A549 (cell line): Measurements from ENCODE around the gene ZNF672. TPM values are rescaled to one million over a fixed set of nuclear protein-coding genes. Genes with fewer than 3 reads are reported as not detected.

Experiments used
- ATAC-seq, 2 experiments: fragments of 200-7000 bp in 1 of 2; fragments of >200 bp in 1 of 2; cut with Nextera tagmentation in 1 of 2; cut with Tn5 transposase in 1 of 2; 3 replicates each; pipeline versions ENCODE4 v1.8.0 to v1.9.1; 2018 to 2020; ENCODE audit warnings: mild to moderate bottlenecking in 1 of 2, moderate library complexity in 1 of 2
- CTCF ChIA-PET: fragments of 300-600 bp; sonication (Branson Sonifier 250); formaldehyde crosslinking; extraction: SDS; loops from one replicate; lab custom pipeline; 2021; ENCODE audit warnings: antibody characterized with exemption, inconsistent platforms; lab: Yijun Ruan, JAX
- POLR2A ChIA-PET: fragments of 350-600 bp; formaldehyde crosslinking; extraction: SDS; loops from one replicate; lab custom pipeline; 2021; ENCODE audit warnings: antibody characterized with exemption, inconsistent platforms; lab: Yijun Ruan, JAX
- DNase-seq, 2 experiments: peaks; one replicate each; pipeline versions ENCODE4 v3.0.0 to v3.0.0-alpha.2; 2011 to 2016; ENCODE audit warnings: low read depth in 1 of 2, low spot score in 1 of 2
- FAIRE-seq: peaks from 2 replicates; lab custom pipeline; 2011; peaks lifted over from hg19 to GRCh38; lab: Jason Lieb, UNC
- H3K27ac ChIP-seq, 2 experiments: fragments of >200 bp; sonication (Bioruptor Twin); formaldehyde crosslinking; 3 replicates each; pipeline ENCODE4 v1.5.1; 2016 to 2017
- H3K4me1 ChIP-seq: fragments of >200 bp; sonication (Bioruptor Twin); formaldehyde crosslinking; 3 replicates; pipeline ENCODE4 v1.6.1; 2016
- H3K4me2 ChIP-seq: fragments of >200 bp; sonication (Bioruptor Twin); formaldehyde crosslinking; 3 replicates; pipeline ENCODE4 v1.6.1; 2016
- H3K4me3 ChIP-seq: fragments of >200 bp; sonication (Bioruptor Twin); formaldehyde crosslinking; 3 replicates; pipeline ENCODE4 v1.5.1; 2016
- H3K9me3 ChIP-seq: fragments of >200 bp; sonication (Bioruptor Twin); formaldehyde crosslinking; 3 replicates; pipeline ENCODE4 v1.6.1; 2016
- BHLHE40 ChIP-seq: IDR thresholded peaks from 2 replicates; pipeline ENCODE4 v1.6.1; 2012; ENCODE audit warnings: low read depth, low read length, inconsistent platforms
- CBX2 ChIP-seq: fragments of 200-600 bp; sonication (generic); IDR thresholded peaks from 2 replicates; pipeline ENCODE4 v1.6.1; 2016; ENCODE audit warnings: low read depth, mild to moderate bottlenecking, borderline replicate concordance
- CHD2 ChIP-seq: fragments of 150-350 bp; IDR thresholded peaks from 2 replicates; pipeline ENCODE4 v1.6.1; 2014; ENCODE audit warnings: low read length; ENCODE audit not compliant: partially characterized antibody
- E2F6 ChIP-seq: IDR thresholded peaks from 2 replicates; pipeline ENCODE4 v1.6.1; 2012; ENCODE audit warnings: low read depth, borderline replicate concordance
- EHF ChIP-seq: fragments of 250-450 bp; sonication (Bioruptor Pico); IDR thresholded peaks from 2 replicates; pipeline ENCODE4 v1.5.0; 2020; ENCODE audit warnings: mild to moderate bottlenecking
- FOSB ChIP-seq: fragments of 250-450 bp; sonication (Bioruptor Pico); IDR thresholded peaks from 2 replicates; pipeline ENCODE4 v1.5.0; 2020; ENCODE audit warnings: mild to moderate bottlenecking, moderate library complexity
- FOXS1 ChIP-seq: fragments of 250-450 bp; sonication (Bioruptor Pico); IDR thresholded peaks from 2 replicates; pipeline ENCODE4 v1.5.0; 2020; ENCODE audit warnings: mild to moderate bottlenecking, moderate library complexity
- HOXA7 ChIP-seq: fragments of 250-450 bp; sonication (Bioruptor Pico); IDR thresholded peaks from 2 replicates; pipeline ENCODE4 v1.5.0; 2020; ENCODE audit warnings: mild to moderate bottlenecking, moderate library complexity
- HOXB5 ChIP-seq: fragments of 250-450 bp; sonication (Bioruptor Pico); IDR thresholded peaks from 2 replicates; pipeline ENCODE4 v1.5.0; 2020; ENCODE audit warnings: mild to moderate bottlenecking, moderate library complexity
- KDM1A ChIP-seq: fragments of 200-600 bp; sonication (generic); IDR thresholded peaks from 2 replicates; pipeline ENCODE4 v1.6.1; 2016; ENCODE audit warnings: low read depth, mild to moderate bottlenecking
- MAFK ChIP-seq: fragments of 450-650 bp; IDR thresholded peaks from 2 replicates; pipeline ENCODE4 v1.6.1; 2014; ENCODE audit not compliant: partially characterized antibody
- MAX ChIP-seq: IDR thresholded peaks from 2 replicates; pipeline ENCODE4 v1.6.1; 2012
- NFE2L2 ChIP-seq: fragments of 150-350 bp; conservative IDR thresholded peaks from 2 replicates; pipeline ENCODE4 v1.6.1; 2014; ENCODE audit warnings: low read length
- PBX3 ChIP-seq: IDR thresholded peaks from 2 replicates; pipeline ENCODE4 v1.6.1; 2012
- PHF8 ChIP-seq: fragments of 200-600 bp; sonication (generic); IDR thresholded peaks from 2 replicates; pipeline ENCODE4 v1.6.1; 2016; ENCODE audit warnings: low read depth, mild to moderate bottlenecking, antibody characterized with exemption, moderate library complexity, borderline replicate concordance
- RAD21 ChIP-seq, 2 experiments: fragments of >200 bp in 1 of 2; sonication (Bioruptor Twin) in 1 of 2; formaldehyde crosslinking in 1 of 2; IDR thresholded peaks in 1 of 2; conservative IDR thresholded peaks in 1 of 2; 2 replicates in 1 of 2; 3 replicates in 1 of 2; pipeline ENCODE4 v1.6.1; 2012 to 2018; ENCODE audit warnings: inconsistent platforms in 1 of 2
- SMC3 ChIP-seq: fragments of >200 bp; sonication (Bioruptor Twin); formaldehyde crosslinking; IDR thresholded peaks from 3 replicates; pipeline ENCODE4 v1.6.1; 2018; ENCODE audit warnings: inconsistent platforms
- SREBF2 ChIP-seq: fragments of 450-650 bp; IDR thresholded peaks from 2 replicates; pipeline ENCODE4 v1.6.1; 2014; ENCODE audit warnings: mild to moderate bottlenecking, moderate library complexity
- TFCP2L1 ChIP-seq: fragments of 250-450 bp; sonication (Bioruptor Pico); IDR thresholded peaks from 2 replicates; pipeline ENCODE4 v1.5.0; 2021; ENCODE audit warnings: mild to moderate bottlenecking
- TP53 ChIP-seq: fragments of 250-450 bp; sonication (Bioruptor Pico); IDR thresholded peaks from 2 replicates; pipeline ENCODE4 v1.5.0; 2021; ENCODE audit warnings: mild to moderate bottlenecking, moderate library complexity
- ZC3H11A ChIP-seq: fragments of 450-650 bp; IDR thresholded peaks from 2 replicates; pipeline ENCODE4 v1.6.1; 2014; ENCODE audit warnings: antibody characterized with exemption, mild to moderate bottlenecking
- ZFP36 ChIP-seq: fragments of 450-650 bp; IDR thresholded peaks from 2 replicates; pipeline ENCODE4 v1.6.1; 2014; ENCODE audit warnings: borderline replicate concordance; ENCODE audit not compliant: partially characterized antibody
- WGBS: methylation state at CpG from one replicate; pipeline ENCODE4 v1.1.6; 2017; ENCODE audit errors: missing lambda C conversion rate; 5-methylcytosine and 5-hydroxymethylcytosine counted together
- polyA plus RNA-seq, 4 experiments: library from polyadenylated mRNA; depleted of rRNA in 3 of 4; stranded (reverse); fragments of >200 nt; fragmentation: RNase III in 1 of 4; extraction: RNeasy Plus Mini Kit Qiagen cat#74134 plus additional on column Dnase treatment in 1 of 4; gene quantifications; 2 replicates in 3 of 4; 3 replicates in 1 of 4; pipeline ENCODE4 v1.2.3, GENCODE V29; 2011 to 2017

Gene ZNF672
- polyA plus RNA-seq, 2 of the 4 experiments (the other 2 are of a cell fraction) = 18.9 to 20.6 TPM

DNA sequence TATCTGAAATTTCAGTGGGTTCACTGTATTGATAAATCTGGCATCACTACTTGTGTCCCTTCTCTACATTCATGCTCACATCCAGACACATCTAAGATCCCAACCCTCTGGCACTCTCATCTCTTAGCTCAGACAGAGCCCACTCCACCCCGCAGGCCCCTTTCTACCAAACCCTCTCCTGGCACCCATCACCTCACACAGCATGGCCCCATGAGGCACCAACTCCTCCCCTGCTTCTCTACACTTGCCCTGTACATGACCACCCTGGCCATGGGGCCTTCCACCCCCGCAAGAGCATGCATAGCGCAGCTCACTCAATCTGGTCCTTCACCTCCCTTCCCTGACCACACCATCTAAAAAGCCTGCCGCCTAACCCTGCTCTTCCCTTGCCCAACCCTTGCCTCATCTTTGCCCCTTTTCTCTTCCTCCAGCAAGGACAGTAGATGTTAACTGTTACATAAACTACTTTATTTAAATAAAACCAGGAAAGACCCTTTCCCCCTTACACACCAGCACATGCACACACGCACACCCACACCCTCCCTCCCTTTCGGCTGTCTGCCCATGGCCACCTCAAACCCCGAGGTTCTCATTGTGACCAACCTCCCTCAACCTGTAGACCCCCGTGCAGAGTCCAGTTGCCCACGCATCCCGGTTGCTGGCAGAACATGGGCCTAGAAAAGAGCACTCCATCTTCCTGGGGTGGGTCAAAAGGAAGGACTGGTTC is 27.9 kb upstream of the ZNF672 start:
- FAIRE-seq (no peak), DNase-seq (no peak), ATAC-seq (no peak)
- WGBS = 96% methylated on average over 10 of the region's 10 CpGs
- no peak overlapping the region for H3K27ac ChIP-seq
- POLR2A ChIA-PET = no interaction called here
- no peak overlapping the region for H3K4me3 ChIP-seq
- H3K4me1 ChIP-seq = peaks cover 10% of the 10 kb centered on the region; the same call in 2 of the 3 replicates
- no peaks in the 10 kb centered on the region for H3K9me3 ChIP-seq
- TF ChIP-seq SMC3 = no peak
- TF ChIP-seq EHF = no peak
- TF ChIP-seq TFCP2L1 = no peak
- no peak for TF ChIP-seq ZFP36
- TF ChIP-seq E2F6 = no peak
- TF ChIP-seq TP53 (CRISPR knock-in tag) = no peak
- no peak for TF ChIP-seq PBX3
- TF ChIP-seq KDM1A = no peak
- TF ChIP-seq MAFK = no peak
- no peak for TF ChIP-seq SREBF2
- TF ChIP-seq ZC3H11A = no peak
- TF ChIP-seq RAD21 (conservative IDR thresholded peaks at IDR 0.05 in 1 of 2, IDR thresholded peaks at IDR 0.05 in 1 of 2) = no peak
- TF ChIP-seq BHLHE40 = no peak
- no peak for TF ChIP-seq FOSB (CRISPR knock-in tag)
- TF ChIP-seq PHF8 = no peak
- no peak for TF ChIP-seq HOXA7 (CRISPR knock-in tag)
- no peak for TF ChIP-seq CBX2
- H3K4me2 ChIP-seq = no peak overlapping the region
- CTCF ChIA-PET = interaction anchor here (1.0 kb wide), 1 partner anchor 29 kb away, joined by 3 read pairs; no protein-coding TSS in a partner anchor

- no peaks in the 10 kb centered on the region for H3K9me3 ChIP-seq
- no peak overlapping the region for H3K4me3 ChIP-seq
- 78% methylated on average over 11 of the region's 12 CpGs for WGBS
- ATAC-seq (no peak), DNase-seq (no peak), FAIRE-seq (no peak)
- CTCF ChIA-PET = interaction anchor here (1.4 to 2.5 kb wide), 3 partner anchors 10 to 24 kb away, joined by 4 to 6 read pairs (median 4); partner anchors contain the start of gene SH3BP5L
- peaks cover 10% of the 10 kb centered on the region; the same call in 2 of the 3 replicates for H3K4me1 ChIP-seq
- TF ChIP-seq FOXS1 (no peak), NFE2L2 (no peak), CHD2 (no peak), HOXB5 (CRISPR knock-in tag) (no peak), FOSB (CRISPR knock-in tag) (no peak), MAX (no peak)
- peak overlapping the region in 1 of 2 experiments; percentile 32; a peak in 1 of 6 replicates for H3K27ac ChIP-seq
- H3K4me2 ChIP-seq = no peak overlapping the region
- POLR2A ChIA-PET = no interaction called here
Measured at GRCh38 chr1:248810727-248811513, 27.1 kb upstream of the ZNF672 start.
